CD8-positive, alpha-beta memory T cell (primary cell): ENCODE results near the gene JAKMIP3. TPM values are rescaled to one million over a fixed set of nuclear protein-coding genes. Genes with fewer than 3 reads are reported as not detected.

ENCODE experiments used
- CTCF ChIA-PET: fragments of 350-600 bp; sonication (Branson Sonifier 250); formaldehyde crosslinking; loops from one replicate; lab custom pipeline; 2021; ENCODE audit warnings: antibody characterized with exemption; lab: Charles Lee
- POLR2A ChIA-PET: fragments of 350-600 bp; sonication (Branson Sonifier 250); formaldehyde crosslinking; loops from one replicate; lab custom pipeline; 2021; ENCODE audit warnings: antibody characterized with exemption; lab: Charles Lee
- DNase-seq, 5 donors: peaks; one replicate each; pipeline versions ENCODE4 v3.0.0 to v3.0.0-alpha.2; 2020 to 2022; ENCODE audit warnings: mixed read lengths in 1 of 5
- H3K27ac ChIP-seq: one replicate; pipeline ENCODE4 v1.7.0; 2013; ENCODE audit warnings: low read depth, mild to moderate bottlenecking, low read length, moderate library complexity
- H3K27me3 ChIP-seq: 2 replicates; pipeline ENCODE4 v1.7.0; 2013; ENCODE audit warnings: low read length, mild to moderate bottlenecking; ENCODE audit not compliant: insufficient read depth, poor library complexity, severe bottlenecking
- H3K36me3 ChIP-seq: 2 replicates; pipeline ENCODE4 v1.7.0; 2013; ENCODE audit warnings: mild to moderate bottlenecking, low read length, moderate library complexity; ENCODE audit not compliant: insufficient read depth
- H3K4me1 ChIP-seq: 2 replicates; pipeline ENCODE4 v1.7.0; 2013; ENCODE audit warnings: mild to moderate bottlenecking, low read length, moderate library complexity; ENCODE audit not compliant: insufficient read depth
- H3K4me3 ChIP-seq: 2 replicates; pipeline ENCODE4 v1.7.0; 2013; ENCODE audit warnings: mild to moderate bottlenecking, low read length
- H3K9me3 ChIP-seq: 2 replicates; pipeline ENCODE4 v1.7.0; 2013; ENCODE audit warnings: mild to moderate bottlenecking, low read length
- H3K27ac Mint-ChIP-seq, 8 donors: one replicate each; pipeline ENCODE4 v1.8.0; 2020 to 2021; ENCODE audit warnings: mixed read lengths in 8 of 8, mild to moderate bottlenecking in 6 of 8, inconsistent platforms in 3 of 8, moderate library complexity in 3 of 8
- H3K27me3 Mint-ChIP-seq, 2 donors: one replicate each; pipeline ENCODE4 v1.8.0; 2020 to 2021; ENCODE audit warnings: mixed read lengths in 2 of 2, mild to moderate bottlenecking in 1 of 2, moderate library complexity in 1 of 2
- H3K36me3 Mint-ChIP-seq, 3 donors: one replicate each; pipeline ENCODE4 v1.8.0; 2020 to 2021; ENCODE audit warnings: mixed read lengths in 3 of 3, inconsistent platforms in 1 of 3, mild to moderate bottlenecking in 1 of 3
- H3K4me1 Mint-ChIP-seq, 3 donors: one replicate each; pipeline ENCODE4 v1.8.0; 2020 to 2021; ENCODE audit warnings: mixed read lengths in 3 of 3, inconsistent platforms in 1 of 3, mild to moderate bottlenecking in 1 of 3
- H3K4me3 Mint-ChIP-seq, 7 donors: one replicate each; pipeline ENCODE4 v1.8.0; 2020 to 2021; ENCODE audit warnings: mixed read lengths in 7 of 7, mild to moderate bottlenecking in 6 of 7, moderate library complexity in 4 of 7, inconsistent platforms in 2 of 7
- H3K9me3 Mint-ChIP-seq, 5 donors: one replicate each; pipeline ENCODE4 v1.8.0; 2020 to 2022; ENCODE audit warnings: mixed read lengths in 5 of 5, mild to moderate bottlenecking in 3 of 5, moderate library complexity in 2 of 5, inconsistent platforms in 1 of 5
- polyA plus RNA-seq: library from polyadenylated mRNA; unstranded; fragments of 300-500 nt; fragmentation: Illumina TruSeq; gene quantifications from one replicate; pipeline ENCODE4 v1.2.3, GENCODE V29; 2021
- total RNA-seq, 2 experiments: library from RNA; stranded (reverse); gene quantifications; one replicate each; pipeline ENCODE4 v1.2.3, GENCODE V29; 2021

Gene JAKMIP3
- total and polyA plus RNA-seq, 3 experiments from 2014 or later, result 0.09 to 0.13 TPM; not detected in 1

- Histone ChIP-seq H3K27me3 (no peaks in the 10 kb centered on the region), H3K36me3 (no peaks in the 10 kb centered on the region), H3K27ac (no peak overlapping the region), H3K4me3 (no peak overlapping the region), H3K9me3 (no peaks in the 10 kb centered on the region), H3K4me1 (no peaks in the 10 kb centered on the region)
- peaks cover 0 to 18% of the 10 kb centered on the region in 2 donors for H3K27me3 Mint-ChIP-seq
- H3K27ac Mint-ChIP-seq, result no peak overlapping the region
- H3K4me1 Mint-ChIP-seq, result peaks cover 4 to 16% (median 7%) of the 10 kb centered on the region in 3 donors
- DNase-seq, result no peak
- ChIA-PET POLR2A (no interaction called here), CTCF (interaction anchor here (0.8 kb wide), 1 partner anchor 12 kb away, joined by 4 read pairs; no protein-coding TSS in a partner anchor)
- H3K36me3 Mint-ChIP-seq, result no peaks in the 10 kb centered on the region
- no peak overlapping the region for H3K4me3 Mint-ChIP-seq
- H3K9me3 Mint-ChIP-seq, result no peaks in the 10 kb centered on the region
Measured at GRCh38 chr10:132063432-132063831, 2.3 kb upstream of the JAKMIP3 start.

GRCh38 chr10:132064082-132064755 is 1.5 kb upstream of the JAKMIP3 start:
- Mint-ChIP-seq H3K9me3 (no peaks in the 10 kb centered on the region), H3K27ac (no peak overlapping the region), H3K4me1 (peaks cover 4 to 16% (median 7%) of the 10 kb centered on the region in 3 donors), H3K36me3 (no peaks in the 10 kb centered on the region), H3K4me3 (peak overlapping the region in 1 of 7 donors; percentile 68), H3K27me3 (peaks cover 0 to 18% of the 10 kb centered on the region in 2 donors)
- POLR2A ChIA-PET, result no interaction called here
- no peak for DNase-seq
- no peaks in the 10 kb centered on the region for H3K9me3 ChIP-seq
- H3K36me3 ChIP-seq, result no peaks in the 10 kb centered on the region
- CTCF ChIA-PET, result interaction anchor here (0.8 kb wide), 1 partner anchor 11 kb away, joined by 4 read pairs; no protein-coding TSS in a partner anchor
- no peak overlapping the region for H3K4me3 ChIP-seq
- no peak overlapping the region for H3K27ac ChIP-seq
- no peaks in the 10 kb centered on the region for H3K4me1 ChIP-seq
- no peaks in the 10 kb centered on the region for H3K27me3 ChIP-seq

GRCh38 chr10:132064771-132065437 is 842 bp upstream of the JAKMIP3 start:
- no peaks in the 10 kb centered on the region for H3K36me3 Mint-ChIP-seq
- ChIA-PET CTCF (no interaction called here), POLR2A (no interaction called here)
- H3K9me3 ChIP-seq, result no peaks in the 10 kb centered on the region
- no peak overlapping the region for H3K27ac ChIP-seq
- no peak for DNase-seq
- H3K27me3 Mint-ChIP-seq, result peaks cover 0 to 16% of the 10 kb centered on the region in 2 donors
- no peaks in the 10 kb centered on the region for H3K27me3 ChIP-seq
- peaks cover 4 to 16% (median 7%) of the 10 kb centered on the region in 3 donors for H3K4me1 Mint-ChIP-seq
- H3K27ac Mint-ChIP-seq, result no peak overlapping the region
- peak overlapping the region in 1 of 7 donors; percentile 68 for H3K4me3 Mint-ChIP-seq
- no peaks in the 10 kb centered on the region for H3K36me3 ChIP-seq
- no peak overlapping the region for H3K4me3 ChIP-seq
- no peaks in the 10 kb centered on the region for H3K4me1 ChIP-seq
- H3K9me3 Mint-ChIP-seq, result no peaks in the 10 kb centered on the region

- H3K36me3 Mint-ChIP-seq, result no peaks in the 10 kb centered on the region
- POLR2A ChIA-PET, result no interaction called here
- no peak overlapping the region for H3K27ac Mint-ChIP-seq
- DNase-seq, result no peak
- Histone ChIP-seq H3K36me3 (no peaks in the 10 kb centered on the region), H3K27me3 (no peaks in the 10 kb centered on the region), H3K4me1 (no peaks in the 10 kb centered on the region), H3K9me3 (no peaks in the 10 kb centered on the region), H3K27ac (no peak overlapping the region), H3K4me3 (peak overlapping the region; percentile 32)
- H3K27me3 Mint-ChIP-seq, result peaks cover 0 to 14% of the 10 kb centered on the region in 2 donors
- H3K4me1 Mint-ChIP-seq, result peaks cover 4 to 16% (median 7%) of the 10 kb centered on the region in 3 donors
- no peaks in the 10 kb centered on the region for H3K9me3 Mint-ChIP-seq
- CTCF ChIA-PET, result no interaction called here
- peak overlapping the region in 6 of 7 donors; percentile 39 to 80 (median 66) for H3K4me3 Mint-ChIP-seq
Measured at GRCh38 chr10:132066186-132066585, 440 bp downstream of the JAKMIP3 start.

GRCh38 chr10:132066812-132067211 is 1.1 kb downstream of the JAKMIP3 start:
- no peak overlapping the region for H3K4me3 Mint-ChIP-seq
- no peak for DNase-seq
- H3K4me1 Mint-ChIP-seq, result peaks cover 4 to 16% (median 7%) of the 10 kb centered on the region in 3 donors
- H3K4me3 ChIP-seq, result no peak overlapping the region
- H3K27me3 ChIP-seq, result no peaks in the 10 kb centered on the region
- no peaks in the 10 kb centered on the region for H3K36me3 ChIP-seq
- no peak overlapping the region for H3K27ac ChIP-seq
- peaks cover 0 to 14% of the 10 kb centered on the region in 2 donors for H3K27me3 Mint-ChIP-seq
- no peaks in the 10 kb centered on the region for H3K36me3 Mint-ChIP-seq
- no peaks in the 10 kb centered on the region for H3K4me1 ChIP-seq
- CTCF ChIA-PET, result no interaction called here
- H3K27ac Mint-ChIP-seq, result no peak overlapping the region
- H3K9me3 ChIP-seq, result no peaks in the 10 kb centered on the region
- no peaks in the 10 kb centered on the region for H3K9me3 Mint-ChIP-seq
- POLR2A ChIA-PET, result no interaction called here

- Mint-ChIP-seq H3K27me3 (peaks cover 2 to 13% of the 10 kb centered on the region in 2 donors), H3K27ac (no peak overlapping the region), H3K9me3 (peaks cover 0 to 4% (median 0%) of the 10 kb centered on the region in 5 donors), H3K36me3 (no peaks in the 10 kb centered on the region), H3K4me3 (no peak overlapping the region), H3K4me1 (peaks cover 4 to 16% (median 7%) of the 10 kb centered on the region in 3 donors)
- DNase-seq, result no peak
- H3K36me3 ChIP-seq, result no peaks in the 10 kb centered on the region
- ChIA-PET POLR2A (no interaction called here), CTCF (no interaction called here)
- H3K9me3 ChIP-seq, result no peaks in the 10 kb centered on the region
- H3K4me3 ChIP-seq, result no peak overlapping the region
- no peak overlapping the region for H3K27ac ChIP-seq
- no peaks in the 10 kb centered on the region for H3K27me3 ChIP-seq
- no peaks in the 10 kb centered on the region for H3K4me1 ChIP-seq
Measured at GRCh38 chr10:132068431-132069121, 2.8 kb downstream of the JAKMIP3 start.

GRCh38 chr10:132069122-132069848 is 3.5 kb downstream of the JAKMIP3 start:
- H3K9me3 ChIP-seq, result no peaks in the 10 kb centered on the region
- ChIA-PET POLR2A (no interaction called here), CTCF (no interaction called here)
- H3K27me3 ChIP-seq, result no peaks in the 10 kb centered on the region
- no peak overlapping the region for H3K4me3 Mint-ChIP-seq
- H3K36me3 ChIP-seq, result no peaks in the 10 kb centered on the region
- H3K27ac ChIP-seq, result no peak overlapping the region
- H3K4me3 ChIP-seq, result no peak overlapping the region
- H3K27me3 Mint-ChIP-seq, result peaks cover 7 to 13% of the 10 kb centered on the region in 2 donors
- no peaks in the 10 kb centered on the region for H3K36me3 Mint-ChIP-seq
- H3K9me3 Mint-ChIP-seq, result peaks cover 0 to 4% (median 0%) of the 10 kb centered on the region in 5 donors
- H3K4me1 Mint-ChIP-seq, result peaks cover 4 to 16% (median 7%) of the 10 kb centered on the region in 3 donors
- no peak overlapping the region for H3K27ac Mint-ChIP-seq
- H3K4me1 ChIP-seq, result no peaks in the 10 kb centered on the region
- DNase-seq, result no peak
